22Rv1 (cell line): ENCODE results near the gene FIGLA.

Experiments
- H3K27ac ChIP-seq: fragments of 450-650 bp; 2 replicates; pipeline ENCODE4 v1.5.1; 2017
- ZFX ChIP-seq: fragments of 450-650 bp; IDR thresholded peaks from 2 replicates; pipeline ENCODE4 v1.6.1; 2017; ENCODE audit warnings: antibody characterized with exemption, borderline replicate concordance
- TF ChIP-seq, protein P1 (sequence below): fragments of 450-650 bp; IDR thresholded peaks from 2 replicates; pipeline ENCODE4 v1.5.1; 2017; ENCODE audit warnings: mild to moderate bottlenecking

Gene FIGLA

DNA sequence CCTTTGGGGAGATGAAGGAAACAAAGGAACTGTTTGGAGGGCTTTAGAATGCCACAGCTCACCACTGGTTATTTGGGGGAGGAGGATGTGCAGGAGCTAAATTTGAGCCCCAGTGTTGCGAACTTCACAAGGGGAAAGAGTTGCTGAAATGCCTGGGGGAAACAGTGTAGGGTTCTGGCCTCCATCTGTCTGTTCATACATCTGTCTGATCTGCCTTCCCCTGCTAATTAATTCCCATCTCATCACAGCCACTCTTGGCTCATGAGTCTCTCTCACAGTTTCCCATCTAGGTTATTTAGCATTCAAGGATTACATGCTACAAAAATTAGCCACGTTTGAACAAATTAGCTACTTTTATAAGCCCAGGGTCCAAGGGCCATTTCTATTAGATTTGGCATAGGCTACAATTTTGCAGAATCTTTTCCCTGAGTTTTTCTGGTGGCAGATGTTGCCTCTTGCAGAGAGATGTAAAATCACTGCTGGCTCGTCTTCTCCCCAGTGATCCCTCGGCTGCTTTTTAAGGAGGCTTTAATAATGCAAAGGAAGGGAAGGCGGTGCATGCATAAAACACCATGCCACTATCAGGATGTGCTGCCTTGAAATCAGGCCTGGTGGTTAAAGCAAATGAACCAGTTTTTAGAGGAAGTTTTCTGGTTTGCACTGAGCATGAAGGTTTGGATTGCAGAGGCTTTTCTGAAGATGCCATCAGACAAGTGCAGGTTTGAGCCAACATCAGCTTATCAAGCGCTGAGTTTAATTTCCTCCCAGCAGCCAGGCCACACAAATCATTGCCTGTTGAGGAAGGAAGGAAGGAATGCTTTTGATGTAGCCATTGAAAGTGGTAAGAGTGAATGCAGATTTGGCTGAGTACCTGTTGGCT is 57.4 kb downstream of the FIGLA start:
- TF ChIP-seq, protein P1, sequence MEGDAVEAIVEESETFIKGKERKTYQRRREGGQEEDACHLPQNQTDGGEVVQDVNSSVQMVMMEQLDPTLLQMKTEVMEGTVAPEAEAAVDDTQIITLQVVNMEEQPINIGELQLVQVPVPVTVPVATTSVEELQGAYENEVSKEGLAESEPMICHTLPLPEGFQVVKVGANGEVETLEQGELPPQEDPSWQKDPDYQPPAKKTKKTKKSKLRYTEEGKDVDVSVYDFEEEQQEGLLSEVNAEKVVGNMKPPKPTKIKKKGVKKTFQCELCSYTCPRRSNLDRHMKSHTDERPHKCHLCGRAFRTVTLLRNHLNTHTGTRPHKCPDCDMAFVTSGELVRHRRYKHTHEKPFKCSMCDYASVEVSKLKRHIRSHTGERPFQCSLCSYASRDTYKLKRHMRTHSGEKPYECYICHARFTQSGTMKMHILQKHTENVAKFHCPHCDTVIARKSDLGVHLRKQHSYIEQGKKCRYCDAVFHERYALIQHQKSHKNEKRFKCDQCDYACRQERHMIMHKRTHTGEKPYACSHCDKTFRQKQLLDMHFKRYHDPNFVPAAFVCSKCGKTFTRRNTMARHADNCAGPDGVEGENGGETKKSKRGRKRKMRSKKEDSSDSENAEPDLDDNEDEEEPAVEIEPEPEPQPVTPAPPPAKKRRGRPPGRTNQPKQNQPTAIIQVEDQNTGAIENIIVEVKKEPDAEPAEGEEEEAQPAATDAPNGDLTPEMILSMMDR, result no peak
- no peak for TF ChIP-seq ZFX
- no peak overlapping the region for H3K27ac ChIP-seq

DNA sequence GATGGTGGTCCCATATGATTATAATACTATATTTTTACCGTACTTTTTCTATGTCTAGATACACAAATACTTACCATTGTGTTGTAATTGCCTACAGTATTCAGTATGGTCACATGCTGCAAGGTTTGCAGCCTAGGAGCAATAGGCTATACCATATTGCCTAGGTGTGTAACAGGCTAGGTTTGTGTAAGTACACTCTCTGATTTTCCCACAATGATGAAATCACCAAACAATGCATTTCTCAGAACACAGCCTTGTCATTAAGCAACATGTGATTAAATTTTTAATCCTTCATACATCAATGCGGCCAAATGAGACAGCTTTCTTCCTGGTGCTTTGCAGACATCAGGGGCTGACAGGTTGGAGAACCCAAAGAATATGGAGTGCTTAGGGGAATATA is 59.7 kb downstream of the FIGLA start:
- no peak overlapping the region for H3K27ac ChIP-seq
- TF ChIP-seq, protein P1, result no peak
- TF ChIP-seq ZFX, result no peak

DNA sequence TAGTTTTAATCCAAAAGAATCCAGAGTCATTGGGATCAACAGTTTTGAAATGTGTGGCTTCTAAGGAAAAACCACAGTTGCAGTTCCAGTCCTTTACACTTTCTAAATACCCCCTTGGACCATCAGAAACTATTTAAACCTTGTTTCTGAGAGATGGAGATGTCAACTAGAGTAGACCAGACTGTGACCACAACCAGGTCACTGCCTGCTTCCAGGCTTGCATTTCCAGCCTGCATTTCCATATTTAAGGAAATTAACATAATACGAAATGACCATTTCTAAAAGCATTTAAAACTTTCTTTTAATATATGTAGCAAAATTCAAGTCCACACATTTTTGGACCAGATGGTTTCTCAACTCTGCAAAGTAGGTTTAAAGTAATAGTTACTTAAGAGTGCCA is 60.8 kb downstream of the FIGLA start:
- TF ChIP-seq, protein P1, result no peak
- no peak for TF ChIP-seq ZFX
- H3K27ac ChIP-seq, result no peak overlapping the region

DNA sequence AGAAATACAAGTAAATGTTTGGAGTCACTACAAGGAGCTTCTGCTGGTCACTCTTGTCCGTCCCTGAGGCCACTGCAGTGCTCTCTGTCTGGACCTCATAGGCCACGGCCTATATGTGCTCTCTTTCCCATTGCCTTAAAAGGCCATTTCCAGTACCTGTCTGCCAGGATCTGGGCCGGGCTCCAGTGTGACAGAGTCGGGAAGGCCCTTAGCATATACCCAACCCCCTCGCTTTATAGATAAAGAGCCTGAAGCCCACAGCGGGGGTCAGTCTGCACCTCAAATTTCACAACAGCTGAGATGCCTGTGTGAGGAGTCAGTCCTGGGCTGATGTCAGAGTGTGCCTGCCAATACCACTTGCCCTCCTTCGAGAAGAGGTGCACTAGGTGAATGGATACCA is 62.3 kb downstream of the FIGLA start:
- no peak overlapping the region for H3K27ac ChIP-seq
- no peak for TF ChIP-seq ZFX
- TF ChIP-seq, protein P1, result no peak
